Eye (tissue), 1 donor: ENCODE data around the gene HSD17B2.
A peak's percentile ranks its signal among the peaks of the same experiment; 100 is the strongest.

Source experiments
- DNase-seq: peaks from one replicate; pipeline ENCODE4 v3.0.0-alpha.2; 2015

HSD17B2 gene

DNA sequence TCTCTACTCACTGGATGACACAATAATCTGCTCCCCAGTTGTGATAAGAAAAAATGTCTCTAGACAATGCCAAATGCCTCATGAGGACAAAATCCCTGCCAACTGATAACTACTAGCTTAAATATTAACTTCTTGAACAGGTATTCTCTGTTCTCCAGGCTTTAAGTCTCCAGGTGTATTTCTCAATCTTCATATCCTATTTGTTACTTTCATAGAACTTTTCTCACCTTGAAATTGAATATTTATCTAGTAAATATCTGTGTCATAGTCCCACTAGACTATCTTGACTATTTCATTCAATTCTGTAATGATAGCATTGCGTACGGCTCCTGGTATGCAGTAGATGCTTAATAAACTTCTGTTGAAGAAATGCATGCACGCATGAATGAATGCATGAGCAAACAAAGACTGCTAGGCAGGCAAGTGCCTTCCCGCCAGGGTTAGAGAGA is 15.9 kb downstream of the HSD17B2 start:
- DNase-seq: no peak

- DNase-seq: no peak
Observed at GRCh38 chr16:82051656-82052055, 16.6 kb downstream of the HSD17B2 start.

DNA sequence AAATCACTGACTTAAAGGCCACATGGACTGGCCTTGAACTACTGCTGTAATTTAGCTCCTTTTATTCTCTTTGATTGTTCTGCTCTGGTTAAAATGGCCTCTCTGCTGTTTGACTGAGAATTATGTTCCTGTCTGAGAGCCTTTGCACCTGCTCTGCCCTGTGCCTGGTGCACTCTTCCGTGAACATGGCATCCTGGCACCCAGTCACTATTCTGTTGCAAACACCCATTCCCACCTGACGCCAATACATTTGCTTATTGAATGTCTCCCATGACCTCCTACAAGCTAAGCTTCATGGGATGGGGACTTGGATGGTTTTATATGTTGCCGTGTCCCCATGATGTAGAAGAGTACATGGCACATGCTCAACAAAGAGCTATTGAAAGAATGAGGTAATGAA is 20.1 kb downstream of the HSD17B2 start:
- DNase-seq: no peak

- DNase-seq: no peak
Observed at GRCh38 chr16:82055728-82056549, 20.9 kb downstream of the HSD17B2 start.

DNA sequence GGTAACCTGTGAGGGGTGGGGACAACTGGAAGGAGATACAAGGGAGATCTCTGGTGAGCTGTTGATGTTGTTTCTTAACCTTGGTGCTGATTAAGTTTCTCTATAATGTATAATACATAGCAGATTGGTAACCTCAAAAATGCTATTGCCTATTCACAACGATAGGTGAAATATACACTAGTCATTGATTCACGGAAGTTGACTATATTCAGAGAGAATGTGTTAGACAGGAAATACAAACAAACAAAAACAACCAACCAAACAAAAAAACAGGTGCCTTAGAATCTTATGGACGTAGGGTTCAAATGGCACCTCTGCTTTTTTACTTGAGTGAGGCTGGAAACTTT is 21.5 kb downstream of the HSD17B2 start:
- DNase-seq: no peak

DNA sequence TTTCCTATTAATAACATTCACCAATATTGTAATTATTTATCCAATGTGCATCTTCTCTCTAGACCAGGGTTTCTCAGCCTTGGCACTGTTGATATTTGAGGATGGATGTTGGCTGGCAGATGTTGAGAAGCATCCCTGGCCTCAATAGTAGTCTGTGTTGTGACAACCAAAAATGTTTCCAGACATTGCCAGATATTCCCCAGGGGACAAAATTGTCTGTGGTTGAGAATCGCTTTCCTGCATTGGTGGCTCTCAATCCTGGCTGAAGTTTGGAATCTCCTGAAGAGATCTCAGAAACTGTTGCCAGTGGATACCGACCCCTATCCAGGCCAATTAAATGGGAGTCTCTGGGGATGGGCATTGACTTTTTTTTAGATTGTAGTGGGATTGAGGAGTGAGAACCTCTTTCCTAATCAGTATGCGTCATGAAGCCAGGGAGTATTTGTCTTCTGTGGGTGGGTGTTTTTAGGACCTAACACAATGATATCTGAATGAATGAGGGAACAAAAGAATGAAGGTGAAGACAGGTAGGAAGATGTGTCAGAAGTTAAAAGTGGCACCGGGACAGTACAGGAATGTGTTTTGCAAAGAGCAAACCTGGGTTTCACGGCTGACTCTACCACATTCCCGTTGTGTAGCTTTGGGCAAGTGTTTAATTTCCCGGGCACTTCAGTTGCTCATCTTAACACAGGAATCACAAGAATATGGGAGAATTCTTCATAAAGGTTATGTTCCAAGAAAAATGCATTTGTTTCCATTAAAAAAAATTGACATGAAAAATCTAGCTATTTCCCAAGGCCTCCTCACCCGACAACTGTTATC is 24.3 kb downstream of the HSD17B2 start:
- DNase-seq: no peak

- DNase-seq: no peak
Observed at GRCh38 chr16:82059983-82060421, 24.9 kb downstream of the HSD17B2 start.

GRCh38 chr16:82061861-82062525 is 26.9 kb downstream of the HSD17B2 start:
- peak; percentile 25 for DNase-seq

DNA sequence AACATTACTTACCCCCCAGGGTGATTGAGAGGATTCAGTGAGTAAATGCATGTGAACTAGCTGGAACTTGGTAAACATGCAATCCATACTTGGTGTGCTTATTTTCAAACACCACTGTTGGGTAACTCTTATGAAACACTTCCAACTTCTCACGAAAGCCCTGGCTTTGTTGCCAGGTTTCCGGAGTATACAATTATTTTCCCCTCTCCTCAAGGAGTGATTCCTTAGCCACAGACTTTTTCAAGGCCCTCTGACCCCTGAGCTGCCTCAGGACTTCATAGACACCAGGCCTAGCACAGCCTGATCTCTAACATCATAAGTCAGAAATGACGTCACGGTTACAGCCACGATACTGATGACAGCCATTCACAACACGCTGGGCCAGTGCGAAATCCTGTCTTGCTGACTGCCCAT is 27.6 kb downstream of the HSD17B2 start:
- DNase-seq: no peak

DNA sequence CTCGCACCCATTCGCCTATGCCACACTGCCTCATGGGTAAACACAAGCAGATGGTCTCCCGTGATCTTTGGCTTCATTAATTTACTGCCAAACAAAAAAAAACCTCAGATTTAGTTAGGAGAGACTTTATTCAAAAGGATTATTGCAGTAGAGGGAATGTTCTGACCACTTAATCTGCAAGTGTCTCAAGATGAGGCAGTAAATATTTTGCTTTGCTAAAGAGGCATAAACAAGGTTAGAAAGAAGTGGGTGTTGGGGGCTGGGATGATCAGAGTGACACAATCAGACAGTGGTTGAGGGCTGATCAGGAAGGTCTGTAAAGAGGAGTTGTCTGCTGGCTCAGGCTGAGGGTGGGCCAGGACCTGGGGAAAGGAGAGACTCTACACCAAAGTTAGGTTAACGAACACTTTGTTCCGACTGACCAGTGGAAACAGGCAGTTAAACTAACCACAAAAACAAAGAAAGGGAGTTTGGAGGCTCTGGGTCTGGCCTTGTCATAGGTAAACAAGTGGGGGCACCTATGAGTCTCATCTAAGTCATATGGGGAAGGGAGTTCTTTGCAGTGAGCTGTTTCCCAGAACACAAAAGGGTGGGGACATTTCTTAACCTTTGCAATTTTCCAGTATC is 28.5 kb downstream of the HSD17B2 start:
- DNase-seq: no peak

- no peak for DNase-seq
Observed at GRCh38 chr16:82067042-82067803, 32.2 kb downstream of the HSD17B2 start.

DNA sequence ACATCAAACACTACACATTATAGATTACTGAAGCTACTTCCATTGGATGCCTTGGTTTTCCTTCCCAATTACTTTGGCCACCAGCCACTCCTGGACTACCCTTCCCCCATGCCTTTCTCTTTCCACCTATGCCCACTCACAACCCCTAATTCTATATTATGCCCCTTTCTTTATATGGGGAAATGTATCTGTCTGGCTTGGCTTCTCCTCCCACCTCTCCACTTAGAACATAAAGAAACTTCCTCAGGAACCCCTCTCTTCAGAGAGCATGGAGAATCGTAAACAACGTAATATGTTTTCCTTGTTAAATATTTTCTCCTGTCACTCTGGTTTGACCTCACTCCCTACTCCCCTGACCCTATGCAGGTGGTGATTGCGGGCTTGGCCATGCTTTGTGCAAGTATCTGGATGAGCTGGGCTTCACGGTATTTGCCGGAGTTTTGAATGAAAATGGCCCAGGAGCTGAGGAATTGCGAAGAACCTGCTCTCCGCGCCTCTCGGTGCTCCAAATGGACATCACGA is 32.8 kb downstream of the HSD17B2 start:
- DNase-seq: no peak

- DNase-seq: no peak
Observed at GRCh38 chr16:82070656-82071369, 35.8 kb downstream of the HSD17B2 start.

- DNase-seq: no peak
Observed at GRCh38 chr16:82071421-82071820, 36.4 kb downstream of the HSD17B2 start.

DNA sequence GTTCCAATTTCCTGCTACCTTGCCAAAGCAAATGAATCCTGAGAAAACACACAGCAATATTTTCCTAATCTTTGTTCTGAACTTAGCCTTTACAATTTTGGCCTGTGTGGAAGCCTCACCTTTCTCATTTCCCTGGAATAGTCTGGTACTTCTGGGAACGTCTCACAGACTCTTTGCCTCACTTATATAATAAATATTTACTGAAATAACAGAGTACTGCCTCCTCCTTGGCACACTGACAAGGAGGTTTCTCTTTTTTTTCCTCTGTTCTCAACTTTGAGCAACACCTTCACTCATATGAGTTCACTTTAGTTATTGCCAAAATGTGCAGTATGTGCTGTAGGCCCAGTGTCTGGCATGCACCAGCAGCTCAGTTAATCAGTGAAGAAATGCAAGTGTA is 37.3 kb downstream of the HSD17B2 start:
- no peak for DNase-seq

- no peak for DNase-seq
Observed at GRCh38 chr16:82074019-82074558, 39.0 kb downstream of the HSD17B2 start.

- no peak for DNase-seq
Observed at GRCh38 chr16:82078125-82078524, 43.1 kb downstream of the HSD17B2 start.

GRCh38 chr16:82079892-82080291 is 44.8 kb downstream of the HSD17B2 start:
- no peak for DNase-seq

GRCh38 chr16:82081264-82081663 is 46.2 kb downstream of the HSD17B2 start:
- DNase-seq: no peak

DNA sequence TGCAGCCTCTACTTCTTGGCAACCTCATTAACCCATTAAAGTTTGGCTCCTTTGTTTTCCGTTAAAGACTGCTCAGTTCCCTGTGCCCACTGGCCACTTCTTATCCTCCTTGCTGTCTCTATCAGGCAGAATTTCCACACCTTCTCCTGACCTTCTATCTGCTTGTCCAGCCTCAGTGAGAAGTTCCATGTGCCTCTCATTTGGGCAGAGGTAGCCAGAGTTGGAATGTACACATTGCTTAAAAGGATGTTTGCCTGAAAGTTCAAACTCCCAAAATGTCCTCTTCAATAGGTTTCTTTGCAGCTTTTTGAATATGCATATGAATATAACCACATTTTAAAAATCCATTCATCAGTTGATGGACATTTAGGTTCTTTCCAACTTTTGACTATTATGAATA is 47.0 kb downstream of the HSD17B2 start:
- DNase-seq: no peak
